ENCODE results near the gene PER2. TPM values are rescaled to one million over a fixed set of nuclear protein-coding genes. Genes with fewer than 3 reads are reported as not detected.

Gene PER2
- total and polyA plus RNA-seq, 10 of the 15 experiments (the other 5 are each of a cell fraction or from before 2014, with no cell fraction given), result 1.5 to 15.1 (median 4.6) TPM

- peaks cover 15 to 19% of the 10 kb centered on the region in 2 experiments for H3K36me3 ChIP-seq (ENCODE audit: control insufficient read depth in 2 of 2, insufficient read depth in 2 of 2, low read length in 1 of 2)
- in situ Hi-C loops (cut with MboI) (no loop called here), intact Hi-C loops (cut with micrococcal nuclease; ENCODE audit: unreplicated experiment) (no loop called here)
- ChIA-PET CTCF (interaction anchor here (2.0 kb wide), 1 partner anchor 8 kb away, joined by 4 read pairs; no protein-coding TSS in a partner anchor), POLR2A (no interaction called here), RAD21 (ENCODE audit: unreplicated experiment) (no interaction called here), SMC1A (ENCODE audit: uncharacterized antibody, unreplicated experiment) (no interaction called here)
- WGBS (ENCODE audit: insufficient coverage, insufficient replicate concordance, low lambda C conversion rate, missing lambda C conversion rate), result 100% methylated on average over 6 of the region's 6 CpGs
- DNase-seq (ENCODE audit: low read depth, low spot score) (no peak), FAIRE-seq (no peak), ATAC-seq (no peak)
- no peaks in the 10 kb centered on the region for H3K4me1 ChIP-seq (ENCODE audit: control insufficient read depth, insufficient read depth, low read length)
- peaks cover 11% of the 10 kb centered on the region for H3K79me2 ChIP-seq (ENCODE audit: control insufficient read depth, insufficient read depth, low read length)
- no peak overlapping the region for H3K9ac ChIP-seq (ENCODE audit: control insufficient read depth, insufficient read depth, low read length)
- no peak for TF ChIP-seq KLF5 (IDR thresholded peaks at IDR 0.05; ENCODE audit: partially characterized antibody)
- TF ChIP-seq RUNX3 (IDR thresholded peaks at IDR 0.05; ENCODE audit: low read length), result no peak
- no peak for TF ChIP-seq TCF12 (IDR thresholded peaks at IDR 0.05; ENCODE audit: low read depth, low read length)
- no peak for TF ChIP-seq POLR2AphosphoS5 (IDR thresholded peaks at IDR 0.05; ENCODE audit: low read length)
- TF ChIP-seq MLLT1 (IDR thresholded peaks at IDR 0.05), result no peak
- TF ChIP-seq ATF3 (IDR thresholded peaks at IDR 0.05; ENCODE audit: borderline replicate concordance, extremely low read depth, low read depth, low read length), result no peak
- TF ChIP-seq IKZF2 (IDR thresholded peaks at IDR 0.05), result no peak
- no peak for TF ChIP-seq TBL1XR1 (IDR thresholded peaks at IDR 0.05; ENCODE audit: low read depth, low read length)
- no peak for TF ChIP-seq EP300 (IDR thresholded peaks at IDR 0.05; ENCODE audit: borderline replicate concordance in 1 of 2, control insufficient read depth in 1 of 2, low read depth in 2 of 2, low read length in 2 of 2)
- H2AFZ ChIP-seq (ENCODE audit: control insufficient read depth, low read depth, low read length), result no peak overlapping the region
- no peaks in the 10 kb centered on the region for H3K9me3 ChIP-seq (replicated peaks; ENCODE audit: control insufficient read depth, insufficient read depth, low read length)
- H3K27ac ChIP-seq (ENCODE audit: control insufficient read depth, insufficient read depth), result no peak overlapping the region
- H3K4me3 ChIP-seq, result no peak overlapping the region
- no peaks in the 10 kb centered on the region for H3K27me3 ChIP-seq (replicated peaks in 1 of 2; ENCODE audit: control insufficient read depth in 2 of 2, insufficient read depth in 2 of 2, low read length in 1 of 2)
- no peak overlapping the region for H3K4me2 ChIP-seq (ENCODE audit: control insufficient read depth, insufficient read depth)
- no TSS peak for BruUV-seq (replicated peaks)
- H4K20me1 ChIP-seq (ENCODE audit: control insufficient read depth, insufficient read depth), result no peaks in the 10 kb centered on the region
Measured at GRCh38 chr2:238279324-238279682, 9.1 kb downstream of the PER2 start.

All from GM12878 (cell line).